ENCODE measurements around the gene IGSF6. TPM values are rescaled to one million over a fixed set of nuclear protein-coding genes. Genes with fewer than 3 reads are reported as not detected.
A peak's percentile ranks its signal among the peaks of the same experiment; 100 is the strongest.

Gene IGSF6
- total and polyA plus RNA-seq, 9 of the 15 experiments (the other 6 are each of a cell fraction or from before 2014, with no cell fraction given) = 0.07 TPM; not detected in 8

DNA sequence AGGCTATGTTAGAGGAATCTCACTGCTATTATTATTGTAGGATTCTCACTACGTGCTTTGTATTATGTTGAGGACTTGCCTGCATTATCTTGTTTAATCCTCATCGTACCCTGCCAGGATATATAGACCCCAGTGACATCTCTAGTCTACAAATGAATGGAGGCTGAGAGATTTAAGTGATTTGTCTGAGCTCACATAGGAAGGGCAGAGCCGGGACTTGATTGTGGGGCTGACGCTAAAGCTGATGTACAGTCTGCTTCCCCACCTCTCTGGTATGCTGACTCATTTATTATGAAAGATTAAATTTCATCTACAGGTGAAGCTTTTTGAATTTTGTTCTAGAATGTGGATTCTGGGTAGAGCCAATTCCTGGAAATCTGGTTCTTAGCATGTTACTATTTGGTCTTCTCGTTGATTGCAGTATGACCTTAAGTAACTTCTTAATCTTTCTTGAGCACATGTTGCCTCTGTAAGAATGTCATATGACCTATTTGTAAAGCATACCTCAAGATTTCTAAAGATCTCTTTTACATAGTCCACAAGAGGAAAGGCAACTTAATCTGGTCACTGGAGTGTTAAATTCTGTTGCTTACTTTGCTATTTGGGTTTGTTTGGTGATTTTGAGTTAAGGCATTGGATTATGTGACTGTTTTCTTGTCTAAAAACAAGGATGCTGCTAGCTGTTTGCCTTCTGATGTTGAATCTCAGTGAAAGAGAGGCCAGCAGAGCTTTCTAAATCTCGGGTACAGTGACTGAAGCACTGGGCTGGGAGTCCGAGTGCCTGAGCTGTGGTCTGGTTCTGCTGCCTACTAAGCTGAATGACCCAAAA is 40.6 kb downstream of the IGSF6 start (continued):
- TF ChIP-seq CEBPG (CRISPR knock-in tag; IDR thresholded peaks at IDR 0.05) = 0 out of 2 replicates have a peak, but pooled peaks have one; percentile 0
- TF ChIP-seq CEBPG (tag; conservative IDR thresholded peaks at IDR 0.05 in 1 of 2, IDR thresholded peaks at IDR 0.05 in 1 of 2) = peak in 1 of 2 experiments; percentile 27; a peak in 1 of 4 replicates
- no peak for TF ChIP-seq RBM34 (IDR thresholded peaks at IDR 0.05; ENCODE audit: borderline replicate concordance, insufficient read depth, low read length)
- no peak for TF ChIP-seq DNMT1 (IDR thresholded peaks at IDR 0.05)
- no peak for TF ChIP-seq ZNF780A (CRISPR knock-in tag; IDR thresholded peaks at IDR 0.05)
- TF ChIP-seq HSF4 (CRISPR knock-in tag; IDR thresholded peaks at IDR 0.05; ENCODE audit: borderline replicate concordance) = no peak
- no peak for TF ChIP-seq RBFOX2 (IDR thresholded peaks at IDR 0.05; ENCODE audit: low read depth, low read length)
- TF ChIP-seq, protein P1, sequence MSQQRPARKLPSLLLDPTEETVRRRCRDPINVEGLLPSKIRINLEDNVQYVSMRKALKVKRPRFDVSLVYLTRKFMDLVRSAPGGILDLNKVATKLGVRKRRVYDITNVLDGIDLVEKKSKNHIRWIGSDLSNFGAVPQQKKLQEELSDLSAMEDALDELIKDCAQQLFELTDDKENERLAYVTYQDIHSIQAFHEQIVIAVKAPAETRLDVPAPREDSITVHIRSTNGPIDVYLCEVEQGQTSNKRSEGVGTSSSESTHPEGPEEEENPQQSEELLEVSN (IDR thresholded peaks at IDR 0.05; ENCODE audit: borderline replicate concordance in 1 of 2, extremely low read depth in 1 of 2, insufficient read depth in 1 of 2, insufficient read length in 1 of 2, low read depth in 1 of 2, low read length in 1 of 2, poor library complexity in 1 of 2, severe bottlenecking in 1 of 2) = no peak
- no peak for TF ChIP-seq GATAD2B (IDR thresholded peaks at IDR 0.05; ENCODE audit: borderline replicate concordance)
- no peak for TF ChIP-seq ZNF133 (CRISPR knock-in tag; IDR thresholded peaks at IDR 0.05)
- TF ChIP-seq, protein P2, sequence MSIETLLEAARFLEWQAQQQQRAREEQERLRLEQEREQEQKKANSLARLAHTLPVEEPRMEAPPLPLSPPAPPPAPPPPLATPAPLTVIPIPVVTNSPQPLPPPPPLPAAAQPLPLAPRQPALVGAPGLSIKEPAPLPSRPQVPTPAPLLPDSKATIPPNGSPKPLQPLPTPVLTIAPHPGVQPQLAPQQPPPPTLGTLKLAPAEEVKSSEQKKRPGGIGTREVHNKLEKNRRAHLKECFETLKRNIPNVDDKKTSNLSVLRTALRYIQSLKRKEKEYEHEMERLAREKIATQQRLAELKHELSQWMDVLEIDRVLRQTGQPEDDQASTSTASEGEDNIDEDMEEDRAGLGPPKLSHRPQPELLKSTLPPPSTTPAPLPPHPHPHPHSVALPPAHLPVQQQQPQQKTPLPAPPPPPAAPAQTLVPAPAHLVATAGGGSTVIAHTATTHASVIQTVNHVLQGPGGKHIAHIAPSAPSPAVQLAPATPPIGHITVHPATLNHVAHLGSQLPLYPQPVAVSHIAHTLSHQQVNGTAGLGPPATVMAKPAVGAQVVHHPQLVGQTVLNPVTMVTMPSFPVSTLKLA (conservative IDR thresholded peaks at IDR 0.05) = peak; percentile 56 to 84; a peak in 3 of 4 replicates
- peak in 1 of 2 experiments; percentile 91; a peak in 1 of 4 replicates for TF ChIP-seq ARNT (IDR thresholded peaks at IDR 0.05)
- TF ChIP-seq, protein P3, sequence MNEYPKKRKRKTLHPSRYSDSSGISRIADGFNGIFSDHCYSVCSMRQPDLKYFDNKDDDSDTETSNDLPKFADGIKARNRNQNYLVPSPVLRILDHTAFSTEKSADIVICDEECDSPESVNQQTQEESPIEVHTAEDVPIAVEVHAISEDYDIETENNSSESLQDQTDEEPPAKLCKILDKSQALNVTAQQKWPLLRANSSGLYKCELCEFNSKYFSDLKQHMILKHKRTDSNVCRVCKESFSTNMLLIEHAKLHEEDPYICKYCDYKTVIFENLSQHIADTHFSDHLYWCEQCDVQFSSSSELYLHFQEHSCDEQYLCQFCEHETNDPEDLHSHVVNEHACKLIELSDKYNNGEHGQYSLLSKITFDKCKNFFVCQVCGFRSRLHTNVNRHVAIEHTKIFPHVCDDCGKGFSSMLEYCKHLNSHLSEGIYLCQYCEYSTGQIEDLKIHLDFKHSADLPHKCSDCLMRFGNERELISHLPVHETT (CRISPR knock-in tag; conservative IDR thresholded peaks at IDR 0.05 in 1 of 2, IDR thresholded peaks at IDR 0.05 in 1 of 2) = no peak
- TF ChIP-seq CREM (IDR thresholded peaks at IDR 0.05; ENCODE audit: low read depth) = 0 out of 2 replicates have a peak, but pooled peaks have one; percentile 15
- TF ChIP-seq SMARCC2 (IDR thresholded peaks at IDR 0.05; ENCODE audit: low read depth) = peak; percentile 67
- TF ChIP-seq CHD2 (IDR thresholded peaks at IDR 0.05; ENCODE audit: low read depth, low read length) = no peak
- TF ChIP-seq ZNF57 (CRISPR knock-in tag; IDR thresholded peaks at IDR 0.05) = no peak
- no peak for TF ChIP-seq PTRF (tag; IDR thresholded peaks at IDR 0.05)
- TF ChIP-seq, protein P4, sequence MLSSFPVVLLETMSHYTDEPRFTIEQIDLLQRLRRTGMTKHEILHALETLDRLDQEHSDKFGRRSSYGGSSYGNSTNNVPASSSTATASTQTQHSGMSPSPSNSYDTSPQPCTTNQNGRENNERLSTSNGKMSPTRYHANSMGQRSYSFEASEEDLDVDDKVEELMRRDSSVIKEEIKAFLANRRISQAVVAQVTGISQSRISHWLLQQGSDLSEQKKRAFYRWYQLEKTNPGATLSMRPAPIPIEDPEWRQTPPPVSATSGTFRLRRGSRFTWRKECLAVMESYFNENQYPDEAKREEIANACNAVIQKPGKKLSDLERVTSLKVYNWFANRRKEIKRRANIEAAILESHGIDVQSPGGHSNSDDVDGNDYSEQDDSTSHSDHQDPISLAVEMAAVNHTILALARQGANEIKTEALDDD (IDR thresholded peaks at IDR 0.05) = peak; percentile 74
- no peak for TF ChIP-seq KDM5B (IDR thresholded peaks at IDR 0.05; ENCODE audit: insufficient replicate concordance, low read depth, low read length)
- TF ChIP-seq MEIS2 (IDR thresholded peaks at IDR 0.05; ENCODE audit: partially characterized antibody) = peak; percentile 29
